Measurements from ENCODE around the gene TPM1. TPM values are rescaled to one million over a fixed set of nuclear protein-coding genes. Genes with fewer than 3 reads are reported as not detected.

Gene TPM1
- total and polyA plus RNA-seq, 2 donors (not counting 1 experiment from before 2014, with no cell fraction given) = 5.5 to 20.3 TPM

DNA sequence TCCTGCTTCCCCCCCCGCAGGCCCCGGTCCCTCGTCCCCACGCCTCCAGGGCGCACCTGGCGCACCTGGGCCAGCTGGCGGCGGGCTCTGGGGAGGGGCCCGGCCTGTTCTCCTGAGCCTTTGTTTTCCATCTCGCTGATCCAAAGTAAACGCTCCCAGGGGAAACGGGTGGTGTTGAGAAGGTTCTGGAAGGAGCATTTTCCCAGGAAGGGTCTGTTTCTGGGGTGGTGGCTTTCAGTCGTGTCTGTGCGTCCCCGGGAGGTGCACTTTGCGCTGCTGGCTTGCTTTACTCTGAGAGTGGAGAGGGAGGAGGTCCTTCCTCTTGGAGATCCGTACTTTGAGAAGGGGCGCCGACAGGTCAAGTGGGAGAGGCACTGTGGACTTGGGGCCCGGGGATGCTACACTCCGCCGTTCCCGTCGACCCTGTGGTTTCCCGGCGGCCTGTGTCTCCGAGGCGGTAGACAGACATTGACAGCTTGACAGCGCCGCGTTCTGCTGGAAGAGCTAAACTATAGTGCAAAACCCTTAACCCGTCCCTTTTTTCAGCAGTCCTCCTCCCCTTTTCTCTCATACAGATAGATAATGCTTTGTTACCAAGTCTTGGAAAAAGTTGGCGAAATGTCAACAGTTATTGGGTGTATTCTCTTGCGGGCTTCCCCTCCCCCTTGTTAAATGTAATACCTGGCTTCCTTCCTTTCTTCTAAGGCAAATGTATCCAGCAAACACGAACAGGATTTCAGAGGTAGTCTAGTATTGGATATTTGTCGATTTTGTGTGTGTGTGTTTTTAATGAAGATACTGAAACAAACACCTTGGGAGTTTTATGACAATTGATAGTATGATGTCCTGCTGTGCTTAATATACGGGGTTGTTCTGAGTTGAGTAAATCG is 6.5 kb downstream of the TPM1 start:
- no peak for ATAC-seq (ENCODE audit: low read depth)
- peaks cover 24% of the 10 kb centered on the region for H3K27me3 Mint-ChIP-seq
- intact Hi-C loops (cut with micrococcal nuclease) = loop anchor here (1.0 to 5.0 kb wide), 6 partner anchors 44 to 353 kb away; partner anchors contain the start of genes APH1B, RAB8B and RPS27L
- H3K4me3 Mint-ChIP-seq = peak overlapping the region; percentile 96
- H3K4me1 Mint-ChIP-seq = peaks cover 24% of the 10 kb centered on the region
- Histone ChIP-seq H3K9ac (ENCODE audit: low read length) (peak overlapping the region; percentile 70), H4K20me1 (ENCODE audit: control insufficient read depth, insufficient read depth, low read length, poor library complexity, severe bottlenecking) (no peaks in the 10 kb centered on the region), H3K4me1 (ENCODE audit: control insufficient read depth in 2 of 2, insufficient read depth in 2 of 2, low read length in 2 of 2) (peaks cover 14 to 20% of the 10 kb centered on the region in 2 donors), H3K27me3 (replicated peaks in 1 of 4; ENCODE audit: control extremely low read depth in 1 of 4, control insufficient read depth in 3 of 4, insufficient read depth in 4 of 4, low read length in 3 of 4) (peaks cover 0 to 32% (median 28%) of the 10 kb centered on the region in 4 experiments), H3K9me3 (ENCODE audit: control extremely low read depth in 1 of 3, control insufficient read depth in 2 of 3, insufficient read depth in 1 of 3, low read length in 2 of 3) (peaks cover 0 to under 1% (median 0%) of the 10 kb centered on the region in 3 donors), H3K4me2 (replicated peaks; ENCODE audit: low read depth, low read length, poor library complexity, severe bottlenecking) (peak overlapping the region; percentile 95), H3K36me3 (replicated peaks in 1 of 2; ENCODE audit: control extremely low read depth in 1 of 2, control insufficient read depth in 1 of 2, extremely low read depth in 1 of 2, insufficient read depth in 2 of 2, low read length in 1 of 2) (no peaks in the 10 kb centered on the region), H3K4me3 (ENCODE audit: control extremely low read depth in 1 of 5, extremely low read depth in 1 of 5, insufficient read depth in 1 of 5, low read depth in 2 of 5, low read length in 4 of 5) (peak overlapping the region; percentile 56 to 83 (median 72)), H3K27ac (ENCODE audit: low read length in 2 of 2) (no peak overlapping the region), H2AFZ (ENCODE audit: insufficient read depth, low read depth, low read length, poor library complexity, severe bottlenecking) (peak overlapping the region; percentile 91), H3K79me2 (ENCODE audit: control insufficient read depth, insufficient read depth, low read length) (no peaks in the 10 kb centered on the region)
- H3K9me3 Mint-ChIP-seq (ENCODE audit: insufficient read depth) = no peaks in the 10 kb centered on the region
- no peak for TF ChIP-seq EZH2 (IDR thresholded peaks at IDR 0.05; ENCODE audit: borderline replicate concordance, insufficient read depth, low read depth, low read length, poor library complexity, severe bottlenecking)
- TF ChIP-seq, protein P1, sequence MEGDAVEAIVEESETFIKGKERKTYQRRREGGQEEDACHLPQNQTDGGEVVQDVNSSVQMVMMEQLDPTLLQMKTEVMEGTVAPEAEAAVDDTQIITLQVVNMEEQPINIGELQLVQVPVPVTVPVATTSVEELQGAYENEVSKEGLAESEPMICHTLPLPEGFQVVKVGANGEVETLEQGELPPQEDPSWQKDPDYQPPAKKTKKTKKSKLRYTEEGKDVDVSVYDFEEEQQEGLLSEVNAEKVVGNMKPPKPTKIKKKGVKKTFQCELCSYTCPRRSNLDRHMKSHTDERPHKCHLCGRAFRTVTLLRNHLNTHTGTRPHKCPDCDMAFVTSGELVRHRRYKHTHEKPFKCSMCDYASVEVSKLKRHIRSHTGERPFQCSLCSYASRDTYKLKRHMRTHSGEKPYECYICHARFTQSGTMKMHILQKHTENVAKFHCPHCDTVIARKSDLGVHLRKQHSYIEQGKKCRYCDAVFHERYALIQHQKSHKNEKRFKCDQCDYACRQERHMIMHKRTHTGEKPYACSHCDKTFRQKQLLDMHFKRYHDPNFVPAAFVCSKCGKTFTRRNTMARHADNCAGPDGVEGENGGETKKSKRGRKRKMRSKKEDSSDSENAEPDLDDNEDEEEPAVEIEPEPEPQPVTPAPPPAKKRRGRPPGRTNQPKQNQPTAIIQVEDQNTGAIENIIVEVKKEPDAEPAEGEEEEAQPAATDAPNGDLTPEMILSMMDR (IDR thresholded peaks at IDR 0.05) = no peak
- no peak for DNase-seq
- ChIA-PET CTCF (interaction anchor here (0.8 to 4.0 kb wide), 16 partner anchors 9 to 447 kb away, joined by 3 to 67 read pairs (median 5); no protein-coding TSS in a partner anchor), POLR2A (interaction anchor here (0.6 kb wide), 1 partner anchor 527 kb away, joined by 6 read pairs; no protein-coding TSS in a partner anchor)
- 5% methylated on average over 29 of the region's 38 CpGs for WGBS (ENCODE audit: insufficient coverage)
- H3K27ac Mint-ChIP-seq = peak overlapping the region; percentile 90

Measured in B cell (primary cell).